H9 (cell line): ENCODE measurements around the gene ARHGAP24. TPM values are rescaled to one million over a fixed set of nuclear protein-coding genes. Genes with fewer than 3 reads are reported as not detected.

Experiments
- DNase-seq: peaks from one replicate; pipeline ENCODE4 v3.0.0-alpha.2; 2017
- H2AFZ ChIP-seq: one replicate; pipeline ENCODE4 v1.6.1; 2013; ENCODE audit warnings: mild to moderate bottlenecking, low read length, control low read depth, moderate library complexity
- H2AK5ac ChIP-seq: 2 replicates; pipeline ENCODE4 v1.6.1; 2013; ENCODE audit warnings: low read length, control low read depth, mixed read lengths; ENCODE audit not compliant: insufficient read length
- H2BK120ac ChIP-seq: one replicate; pipeline ENCODE4 v1.6.1; 2013; ENCODE audit warnings: low read depth, mild to moderate bottlenecking, low read length, control low read depth, inconsistent platforms; ENCODE audit not compliant: poor library complexity, severe bottlenecking
- H2BK12ac ChIP-seq: 2 replicates; pipeline ENCODE4 v1.6.1; 2013; ENCODE audit warnings: low read length, control low read depth, mixed read lengths, low read depth; ENCODE audit not compliant: insufficient read length
- H2BK15ac ChIP-seq: 2 replicates; pipeline ENCODE4 v1.6.1; 2013; ENCODE audit warnings: low read depth, low read length, control low read depth
- H2BK20ac ChIP-seq: one replicate; pipeline ENCODE4 v1.6.1; 2013; ENCODE audit warnings: low read depth, mild to moderate bottlenecking, low read length, control low read depth, inconsistent platforms; ENCODE audit not compliant: poor library complexity, severe bottlenecking
- H2BK5ac ChIP-seq: 2 replicates; pipeline ENCODE4 v1.6.1; 2013; ENCODE audit warnings: low read length, control low read depth, mixed read lengths; ENCODE audit not compliant: insufficient read length
- H3K14ac ChIP-seq: 2 replicates; pipeline ENCODE4 v1.6.1; 2013; ENCODE audit warnings: low read length, control low read depth; ENCODE audit not compliant: insufficient read depth
- H3K18ac ChIP-seq: 2 replicates; pipeline ENCODE4 v1.6.1; 2013; ENCODE audit warnings: low read depth, mild to moderate bottlenecking, mixed read lengths, low read length, control low read depth; ENCODE audit not compliant: insufficient read length
- H3K23ac ChIP-seq: 2 replicates; pipeline ENCODE4 v1.6.1; 2013; ENCODE audit warnings: low read length, control low read depth, mixed read lengths, low read depth; ENCODE audit not compliant: insufficient read length
- H3K23me2 ChIP-seq: 2 replicates; pipeline ENCODE4 v1.6.1; 2013; ENCODE audit warnings: low read depth, mild to moderate bottlenecking, mixed read lengths, low read length, control low read depth; ENCODE audit not compliant: insufficient read length, poor library complexity, severe bottlenecking
- H3K27ac ChIP-seq: 2 replicates; pipeline ENCODE4 v1.5.1; 2013; ENCODE audit warnings: low read length, control low read depth, mixed read lengths, low read depth; ENCODE audit not compliant: insufficient read length
- H3K27me3 ChIP-seq: 2 replicates; pipeline ENCODE4 v1.6.1; 2013; ENCODE audit warnings: low read length, control low read depth, inconsistent platforms; ENCODE audit not compliant: insufficient read depth
- H3K4ac ChIP-seq: 2 replicates; pipeline ENCODE4 v1.6.1; 2013; ENCODE audit warnings: low read depth, mild to moderate bottlenecking, control low read depth, inconsistent platforms, low read length, moderate library complexity
- H3K4me1 ChIP-seq: 2 replicates; pipeline ENCODE4 v1.6.1; 2013; ENCODE audit warnings: low read length, control low read depth, inconsistent platforms; ENCODE audit not compliant: insufficient read depth
- H3K4me2 ChIP-seq: 2 replicates; pipeline ENCODE4 v1.6.1; 2013; ENCODE audit warnings: low read length, control low read depth, mixed read lengths; ENCODE audit not compliant: insufficient read length, insufficient read depth
- H3K56ac ChIP-seq: 2 replicates; pipeline ENCODE4 v1.6.1; 2013; ENCODE audit warnings: low read depth, mild to moderate bottlenecking, mixed read lengths, low read length, control low read depth; ENCODE audit not compliant: insufficient read length
- H3K79me1 ChIP-seq: 2 replicates; pipeline ENCODE4 v1.6.1; 2013; ENCODE audit warnings: low read depth, mild to moderate bottlenecking, moderate library complexity, low read length, control low read depth, inconsistent platforms; ENCODE audit not compliant: insufficient read depth, poor library complexity, severe bottlenecking
- H3K79me2 ChIP-seq: 2 replicates; pipeline ENCODE4 v1.6.1; 2013; ENCODE audit warnings: low read length, control low read depth, inconsistent platforms; ENCODE audit not compliant: insufficient read depth
- H3K9ac ChIP-seq: 2 replicates; pipeline ENCODE4 v1.6.1; 2013; ENCODE audit warnings: low read length, control low read depth, mixed read lengths; ENCODE audit not compliant: insufficient read length; ENCODE audit errors: extremely low read depth
- H3K9me3 ChIP-seq: one replicate; pipeline ENCODE4 v1.6.1; 2013; ENCODE audit warnings: low read depth, low read length, inconsistent platforms; ENCODE audit not compliant: control insufficient read depth
- H3T11ph ChIP-seq: one replicate; pipeline ENCODE4 v1.6.1; 2013; ENCODE audit warnings: mild to moderate bottlenecking, low read length, control low read depth, inconsistent platforms
- H4K20me1 ChIP-seq: one replicate; pipeline ENCODE4 v1.6.1; 2013; ENCODE audit not compliant: control insufficient read depth, insufficient read length, insufficient read depth
- H4K5ac ChIP-seq: 2 replicates; pipeline ENCODE4 v1.6.1; 2013; ENCODE audit warnings: low read depth, mild to moderate bottlenecking, mixed read lengths, low read length, control low read depth; ENCODE audit not compliant: insufficient read length
- H4K8ac ChIP-seq: replicated peaks from 2 replicates; pipeline ENCODE4 v1.6.1; 2013; ENCODE audit warnings: low read length, control low read depth, mixed read lengths, low read depth; ENCODE audit not compliant: insufficient read length
- H4K91ac ChIP-seq: 2 replicates; pipeline ENCODE4 v1.6.1; 2013; ENCODE audit warnings: low read depth, mild to moderate bottlenecking, moderate library complexity, mixed read lengths, low read length, control low read depth; ENCODE audit not compliant: insufficient read length
- H3K27ac Mint-ChIP-seq, 3 experiments: 2 replicates in 2 of 3; 3 replicates in 1 of 3; pipeline ENCODE4 v1.8.0; 2020 to 2021; ENCODE audit warnings: mixed read lengths in 3 of 3, mild to moderate bottlenecking in 1 of 3, moderate library complexity in 1 of 3
- H3K27me3 Mint-ChIP-seq: 2 replicates; pipeline ENCODE4 v1.8.0; 2021; ENCODE audit warnings: low read depth, mild to moderate bottlenecking, moderate library complexity, mixed read lengths
- H3K36me3 Mint-ChIP-seq, 3 experiments: 2 replicates in 2 of 3; 3 replicates in 1 of 3; pipeline ENCODE4 v1.8.0; 2020 to 2021; ENCODE audit warnings: low read depth in 3 of 3, mixed read lengths in 3 of 3; ENCODE audit not compliant: insufficient read depth in 1 of 3
- H3K4me1 Mint-ChIP-seq, 2 experiments: 2 replicates each; pipeline ENCODE4 v1.8.0; 2020; ENCODE audit warnings: mixed read lengths in 2 of 2
- H3K4me3 Mint-ChIP-seq, 2 experiments: 2 replicates in 1 of 2; 3 replicates in 1 of 2; pipeline ENCODE4 v1.8.0; 2020 to 2021; ENCODE audit warnings: mild to moderate bottlenecking in 2 of 2, mixed read lengths in 2 of 2, moderate library complexity in 1 of 2
- H3K9me3 Mint-ChIP-seq, 2 experiments: 2 replicates in 1 of 2; 3 replicates in 1 of 2; pipeline ENCODE4 v1.8.0; 2020; ENCODE audit warnings: mild to moderate bottlenecking in 2 of 2, mixed read lengths in 2 of 2, moderate library complexity in 1 of 2
- CTCF ChIP-seq: fragments of 200-600 bp; sonication (generic); conservative IDR thresholded peaks from 3 replicates; pipeline ENCODE4 v1.8.0; 2021; ENCODE audit warnings: antibody characterized with exemption, mild to moderate bottlenecking
- WGBS: extraction: QIAGEN DNeasy Blood & Tissue Kit; methylation state at CpG from one replicate; pipeline ENCODE4 v1.1.7; 2013; ENCODE audit warnings: missing lambda C conversion rate, low lambda C conversion rate, mixed read lengths; ENCODE audit not compliant: insufficient read length; ENCODE audit errors: extremely low coverage; 5-methylcytosine and 5-hydroxymethylcytosine counted together
- total RNA-seq: library from RNA; stranded (reverse); gene quantifications from 2 replicates; pipeline ENCODE4 v1.2.1, GENCODE V29; 2021

Gene ARHGAP24
- total RNA-seq, 1 experiment from 2014 or later = 0.37 TPM

- Histone ChIP-seq H3K4me1 (no peaks in the 10 kb centered on the region; the same call in 1 of the 2 replicates), H3K79me2 (no peaks in the 10 kb centered on the region), H3K4ac (no peak overlapping the region), H4K5ac (no peak overlapping the region), H2AK5ac (no peak overlapping the region), H3K18ac (no peak overlapping the region), H4K91ac (no peak overlapping the region), H2BK20ac (no peak overlapping the region), H4K8ac (no peak overlapping the region), H3K9me3 (no peaks in the 10 kb centered on the region), H2BK5ac (no peak overlapping the region), H3K27ac (no peak overlapping the region), H3K27me3 (no peaks in the 10 kb centered on the region), H2AFZ (no peak overlapping the region), H3K23ac (no peak overlapping the region), H3K23me2 (no peaks in the 10 kb centered on the region), H2BK12ac (no peak overlapping the region), H2BK120ac (no peak overlapping the region), H3K14ac (no peak overlapping the region), H3K79me1 (no peaks in the 10 kb centered on the region), H3K56ac (no peak overlapping the region), H3T11ph (no peak overlapping the region), H3K4me2 (no peak overlapping the region), H4K20me1 (no peaks in the 10 kb centered on the region), H3K9ac (no peak overlapping the region), H2BK15ac (no peak overlapping the region)
- no peak for DNase-seq
- H3K27ac Mint-ChIP-seq = no peak overlapping the region
- peaks cover 0 to 6% (median 3%) of the 10 kb centered on the region in 3 experiments; a peak in 2 of 7 replicates for H3K36me3 Mint-ChIP-seq
- no peaks in the 10 kb centered on the region for H3K27me3 Mint-ChIP-seq
- no peak for TF ChIP-seq CTCF
- no peak overlapping the region for H3K4me3 Mint-ChIP-seq
- no peaks in the 10 kb centered on the region for H3K4me1 Mint-ChIP-seq
- no CpG with 5 or more reads among the region's 8 CpGs for WGBS
- H3K9me3 Mint-ChIP-seq = peaks cover 0 to 5% of the 10 kb centered on the region in 2 experiments; a peak in 1 of 5 replicates
These were observed 551.8 kb downstream of the ARHGAP24 start for GRCh38 chr4:86026720-86027119.
